HL-60 (cell line): ENCODE results near the gene LGI1.

Source experiments
- GABPA ChIP-seq: IDR thresholded peaks from 2 replicates; pipeline ENCODE4 v1.6.1; 2012; ENCODE audit warnings: low read depth
- POLR2AphosphoS5 ChIP-seq: IDR thresholded peaks from 2 replicates; pipeline ENCODE4 v1.6.1; 2012; ENCODE audit warnings: low read depth
- SPI1 ChIP-seq: IDR thresholded peaks from 2 replicates; pipeline ENCODE4 v1.6.1; 2012; ENCODE audit warnings: low read depth, mild to moderate bottlenecking, borderline replicate concordance
- TF ChIP-seq, protein P1 (sequence below): IDR thresholded peaks from one replicate; pipeline ENCODE4 v1.5.1; 2011; ENCODE audit warnings: low read length, control low read depth, inconsistent platforms; ENCODE audit not compliant: insufficient read depth
- TF ChIP-seq, protein P2 (sequence below): IDR thresholded peaks from 2 replicates; pipeline ENCODE4 v1.6.1; 2012; ENCODE audit warnings: low read depth; ENCODE audit not compliant: insufficient replicate concordance

GRCh38 chr10:93784059-93784458 lies 26.3 kb downstream of the LGI1 start:
- TF ChIP-seq, protein P1, sequence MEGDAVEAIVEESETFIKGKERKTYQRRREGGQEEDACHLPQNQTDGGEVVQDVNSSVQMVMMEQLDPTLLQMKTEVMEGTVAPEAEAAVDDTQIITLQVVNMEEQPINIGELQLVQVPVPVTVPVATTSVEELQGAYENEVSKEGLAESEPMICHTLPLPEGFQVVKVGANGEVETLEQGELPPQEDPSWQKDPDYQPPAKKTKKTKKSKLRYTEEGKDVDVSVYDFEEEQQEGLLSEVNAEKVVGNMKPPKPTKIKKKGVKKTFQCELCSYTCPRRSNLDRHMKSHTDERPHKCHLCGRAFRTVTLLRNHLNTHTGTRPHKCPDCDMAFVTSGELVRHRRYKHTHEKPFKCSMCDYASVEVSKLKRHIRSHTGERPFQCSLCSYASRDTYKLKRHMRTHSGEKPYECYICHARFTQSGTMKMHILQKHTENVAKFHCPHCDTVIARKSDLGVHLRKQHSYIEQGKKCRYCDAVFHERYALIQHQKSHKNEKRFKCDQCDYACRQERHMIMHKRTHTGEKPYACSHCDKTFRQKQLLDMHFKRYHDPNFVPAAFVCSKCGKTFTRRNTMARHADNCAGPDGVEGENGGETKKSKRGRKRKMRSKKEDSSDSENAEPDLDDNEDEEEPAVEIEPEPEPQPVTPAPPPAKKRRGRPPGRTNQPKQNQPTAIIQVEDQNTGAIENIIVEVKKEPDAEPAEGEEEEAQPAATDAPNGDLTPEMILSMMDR = no peak
- TF ChIP-seq, protein P2, sequence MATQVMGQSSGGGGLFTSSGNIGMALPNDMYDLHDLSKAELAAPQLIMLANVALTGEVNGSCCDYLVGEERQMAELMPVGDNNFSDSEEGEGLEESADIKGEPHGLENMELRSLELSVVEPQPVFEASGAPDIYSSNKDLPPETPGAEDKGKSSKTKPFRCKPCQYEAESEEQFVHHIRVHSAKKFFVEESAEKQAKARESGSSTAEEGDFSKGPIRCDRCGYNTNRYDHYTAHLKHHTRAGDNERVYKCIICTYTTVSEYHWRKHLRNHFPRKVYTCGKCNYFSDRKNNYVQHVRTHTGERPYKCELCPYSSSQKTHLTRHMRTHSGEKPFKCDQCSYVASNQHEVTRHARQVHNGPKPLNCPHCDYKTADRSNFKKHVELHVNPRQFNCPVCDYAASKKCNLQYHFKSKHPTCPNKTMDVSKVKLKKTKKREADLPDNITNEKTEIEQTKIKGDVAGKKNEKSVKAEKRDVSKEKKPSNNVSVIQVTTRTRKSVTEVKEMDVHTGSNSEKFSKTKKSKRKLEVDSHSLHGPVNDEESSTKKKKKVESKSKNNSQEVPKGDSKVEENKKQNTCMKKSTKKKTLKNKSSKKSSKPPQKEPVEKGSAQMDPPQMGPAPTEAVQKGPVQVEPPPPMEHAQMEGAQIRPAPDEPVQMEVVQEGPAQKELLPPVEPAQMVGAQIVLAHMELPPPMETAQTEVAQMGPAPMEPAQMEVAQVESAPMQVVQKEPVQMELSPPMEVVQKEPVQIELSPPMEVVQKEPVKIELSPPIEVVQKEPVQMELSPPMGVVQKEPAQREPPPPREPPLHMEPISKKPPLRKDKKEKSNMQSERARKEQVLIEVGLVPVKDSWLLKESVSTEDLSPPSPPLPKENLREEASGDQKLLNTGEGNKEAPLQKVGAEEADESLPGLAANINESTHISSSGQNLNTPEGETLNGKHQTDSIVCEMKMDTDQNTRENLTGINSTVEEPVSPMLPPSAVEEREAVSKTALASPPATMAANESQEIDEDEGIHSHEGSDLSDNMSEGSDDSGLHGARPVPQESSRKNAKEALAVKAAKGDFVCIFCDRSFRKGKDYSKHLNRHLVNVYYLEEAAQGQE = no peak
- TF ChIP-seq POLR2AphosphoS5 (no peak), GABPA (no peak), SPI1 (no peak)
